MM.1S (cell line): ENCODE data around the gene EFHD2.

ENCODE experiments used
- DNase-seq: peaks from one replicate; pipeline ENCODE4 v3.0.0-alpha.2; 2015
- H2AFZ ChIP-seq: fragments of 300-600 bp; sonication (generic); 2 replicates; pipeline ENCODE4 v1.6.0; 2016; ENCODE audit warnings: antibody characterized with exemption, low read length
- H3F3A ChIP-seq: fragments of 300-600 bp; sonication (generic); 2 replicates; pipeline ENCODE4 v1.6.1; 2016; ENCODE audit warnings: mild to moderate bottlenecking, antibody characterized with exemption, low read length, moderate library complexity, mixed read lengths; ENCODE audit not compliant: insufficient read depth
- H3K27ac ChIP-seq: fragments of 300-600 bp; sonication (generic); 2 replicates; pipeline ENCODE4 v1.5.1; 2016; ENCODE audit warnings: mild to moderate bottlenecking, low read length
- H3K27me3 ChIP-seq: fragments of 300-600 bp; sonication (generic); replicated peaks from 2 replicates; pipeline ENCODE4 v1.6.0; 2016; ENCODE audit warnings: low read length; ENCODE audit not compliant: insufficient read depth
- H3K36me3 ChIP-seq: fragments of 300-600 bp; sonication (generic); replicated peaks from 2 replicates; pipeline ENCODE4 v1.6.1; 2016; ENCODE audit warnings: mild to moderate bottlenecking, low read length, mixed read lengths; ENCODE audit not compliant: insufficient read depth
- H3K4me1 ChIP-seq: fragments of 300-600 bp; sonication (generic); 2 replicates; pipeline ENCODE4 v1.6.1; 2016; ENCODE audit warnings: low read length, mixed read lengths
- H3K4me2 ChIP-seq: fragments of 300-600 bp; sonication (generic); 2 replicates; pipeline ENCODE4 v1.6.0; 2016; ENCODE audit warnings: low read depth, low read length
- H3K4me3 ChIP-seq: fragments of 300-600 bp; sonication (generic); 2 replicates; pipeline ENCODE4 v1.5.1; 2016; ENCODE audit warnings: low read length, mixed read lengths
- H3K79me2 ChIP-seq: fragments of 300-600 bp; sonication (generic); 2 replicates; pipeline ENCODE4 v1.6.1; 2016; ENCODE audit warnings: mixed run types, low read length, mixed read lengths
- H3K9ac ChIP-seq: fragments of 300-600 bp; sonication (generic); 2 replicates; pipeline ENCODE4 v1.6.1; 2016; ENCODE audit warnings: low read length, mixed read lengths
- H3K9me2 ChIP-seq: fragments of 300-600 bp; sonication (generic); replicated peaks from 2 replicates; pipeline ENCODE4 v1.6.1; 2016; ENCODE audit warnings: mild to moderate bottlenecking, low read length, mixed read lengths; ENCODE audit not compliant: insufficient read depth
- H3K9me3 ChIP-seq: fragments of 300-600 bp; sonication (generic); replicated peaks from 2 replicates; pipeline ENCODE4 v1.6.1; 2016; ENCODE audit warnings: mild to moderate bottlenecking, low read length, mixed read lengths; ENCODE audit not compliant: insufficient read depth
- H4K20me1 ChIP-seq: fragments of 300-600 bp; sonication (generic); 2 replicates; pipeline ENCODE4 v1.6.1; 2016; ENCODE audit warnings: mild to moderate bottlenecking, low read length, moderate library complexity, mixed read lengths; ENCODE audit not compliant: insufficient read depth
- EZH2 ChIP-seq: fragments of 300-600 bp; sonication (generic); optimal IDR thresholded peaks from 2 replicates; pipeline ENCODE3; 2017; ENCODE audit warnings: low read depth, mild to moderate bottlenecking, antibody characterized with exemption, low read length, mixed read lengths
- EZH2phosphoT487 ChIP-seq: fragments of 300-600 bp; sonication (generic); IDR thresholded peaks from 2 replicates; pipeline ENCODE4 v1.6.1; 2018; ENCODE audit warnings: antibody characterized with exemption, low read length
- TF ChIP-seq, protein P1 (sequence below): fragments of 300-600 bp; sonication (generic); IDR thresholded peaks from 2 replicates; pipeline ENCODE4 v1.5.1; 2016; ENCODE audit warnings: antibody characterized with exemption, low read length, mixed read lengths

The EFHD2 gene

DNA sequence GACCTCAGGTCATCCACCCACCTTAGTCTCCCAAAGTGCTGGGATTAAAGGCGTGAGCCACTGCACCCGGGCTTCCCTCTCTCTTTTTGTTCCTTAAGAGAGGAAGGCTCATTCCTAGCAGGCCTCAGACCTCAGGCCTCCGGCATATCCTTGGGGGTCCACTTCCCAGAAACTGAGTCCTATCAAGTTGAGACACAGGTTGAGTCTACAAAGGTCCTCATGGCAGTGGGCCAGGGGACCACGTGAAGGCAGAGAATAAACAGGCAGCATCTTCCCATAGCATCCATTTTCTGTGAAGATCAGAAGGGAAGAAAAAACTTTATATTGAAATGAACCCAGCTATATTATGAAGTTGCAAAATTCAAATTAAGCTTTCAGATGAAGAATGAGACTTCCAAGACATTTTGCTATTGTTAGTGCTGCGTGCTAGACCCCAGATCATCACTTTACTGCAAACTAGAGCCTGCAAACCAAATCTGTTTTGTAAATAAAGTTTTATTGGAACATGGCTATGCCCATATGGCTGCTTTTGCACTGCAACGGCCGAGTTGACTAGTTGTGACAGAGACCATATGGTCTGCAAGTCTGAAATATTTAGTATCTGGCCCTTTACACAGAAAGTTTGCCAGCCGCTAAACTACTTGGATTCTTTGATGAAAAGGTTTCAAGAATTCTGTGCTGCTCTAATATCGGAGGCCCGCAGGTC lies 43.3 kb downstream of the EFHD2 start:
- H3K4me1 ChIP-seq = peaks cover 6% of the 10 kb centered on the region; the same call in 1 of the 2 replicates
- H3K9ac ChIP-seq = no peak overlapping the region
- H3K9me2 ChIP-seq = no peaks in the 10 kb centered on the region
- H3K79me2 ChIP-seq = no peaks in the 10 kb centered on the region
- TF ChIP-seq, protein P1, sequence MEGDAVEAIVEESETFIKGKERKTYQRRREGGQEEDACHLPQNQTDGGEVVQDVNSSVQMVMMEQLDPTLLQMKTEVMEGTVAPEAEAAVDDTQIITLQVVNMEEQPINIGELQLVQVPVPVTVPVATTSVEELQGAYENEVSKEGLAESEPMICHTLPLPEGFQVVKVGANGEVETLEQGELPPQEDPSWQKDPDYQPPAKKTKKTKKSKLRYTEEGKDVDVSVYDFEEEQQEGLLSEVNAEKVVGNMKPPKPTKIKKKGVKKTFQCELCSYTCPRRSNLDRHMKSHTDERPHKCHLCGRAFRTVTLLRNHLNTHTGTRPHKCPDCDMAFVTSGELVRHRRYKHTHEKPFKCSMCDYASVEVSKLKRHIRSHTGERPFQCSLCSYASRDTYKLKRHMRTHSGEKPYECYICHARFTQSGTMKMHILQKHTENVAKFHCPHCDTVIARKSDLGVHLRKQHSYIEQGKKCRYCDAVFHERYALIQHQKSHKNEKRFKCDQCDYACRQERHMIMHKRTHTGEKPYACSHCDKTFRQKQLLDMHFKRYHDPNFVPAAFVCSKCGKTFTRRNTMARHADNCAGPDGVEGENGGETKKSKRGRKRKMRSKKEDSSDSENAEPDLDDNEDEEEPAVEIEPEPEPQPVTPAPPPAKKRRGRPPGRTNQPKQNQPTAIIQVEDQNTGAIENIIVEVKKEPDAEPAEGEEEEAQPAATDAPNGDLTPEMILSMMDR = no peak
- no peak for TF ChIP-seq EZH2phosphoT487
- TF ChIP-seq EZH2 = no peak
- H3K4me3 ChIP-seq = no peak overlapping the region
- peaks cover 5% of the 10 kb centered on the region; the same call in 1 of the 2 replicates for H3F3A ChIP-seq
- no peak overlapping the region for H3K4me2 ChIP-seq
- no peak overlapping the region for H2AFZ ChIP-seq
- H4K20me1 ChIP-seq = no peaks in the 10 kb centered on the region
- H3K27me3 ChIP-seq = no peaks in the 10 kb centered on the region; the same call in 1 of the 2 replicates
- no peaks in the 10 kb centered on the region for H3K36me3 ChIP-seq
- H3K9me3 ChIP-seq = no peaks in the 10 kb centered on the region
- DNase-seq = no peak
- H3K27ac ChIP-seq = no peak overlapping the region

DNA sequence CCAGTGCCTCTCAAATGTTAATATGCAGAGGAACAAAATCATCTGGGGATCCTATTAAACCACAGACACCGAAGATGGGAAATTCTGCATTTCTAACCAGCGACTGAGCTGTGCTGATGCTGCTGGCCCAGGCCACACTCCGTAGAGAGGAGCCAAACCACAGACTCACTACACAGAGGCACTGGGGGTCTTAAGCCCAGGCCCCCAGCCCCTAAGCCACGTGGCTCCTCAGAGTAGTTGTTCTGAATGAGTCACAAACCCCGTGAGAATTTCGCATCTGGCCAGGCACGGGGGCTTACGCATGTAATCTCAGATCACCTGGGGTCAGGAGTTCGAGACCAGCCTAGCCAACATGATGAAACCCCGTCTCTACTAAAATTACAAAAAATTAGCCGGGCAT lies 44.0 kb downstream of the EFHD2 start:
- H3K79me2 ChIP-seq = no peaks in the 10 kb centered on the region
- no peak overlapping the region for H3K27ac ChIP-seq
- no peak overlapping the region for H3K9ac ChIP-seq
- H3K4me3 ChIP-seq = no peak overlapping the region
- DNase-seq = no peak
- H3K9me3 ChIP-seq = no peaks in the 10 kb centered on the region
- no peak for TF ChIP-seq EZH2phosphoT487
- TF ChIP-seq, protein P1 = no peak
- no peak for TF ChIP-seq EZH2
- no peaks in the 10 kb centered on the region for H4K20me1 ChIP-seq
- H2AFZ ChIP-seq = no peak overlapping the region
- peaks cover 6% of the 10 kb centered on the region; the same call in 1 of the 2 replicates for H3K4me1 ChIP-seq
- H3K27me3 ChIP-seq = no peaks in the 10 kb centered on the region; the same call in 1 of the 2 replicates
- no peaks in the 10 kb centered on the region for H3K9me2 ChIP-seq
- H3F3A ChIP-seq = peaks cover 5% of the 10 kb centered on the region; the same call in 1 of the 2 replicates
- no peak overlapping the region for H3K4me2 ChIP-seq
- no peaks in the 10 kb centered on the region for H3K36me3 ChIP-seq

DNA sequence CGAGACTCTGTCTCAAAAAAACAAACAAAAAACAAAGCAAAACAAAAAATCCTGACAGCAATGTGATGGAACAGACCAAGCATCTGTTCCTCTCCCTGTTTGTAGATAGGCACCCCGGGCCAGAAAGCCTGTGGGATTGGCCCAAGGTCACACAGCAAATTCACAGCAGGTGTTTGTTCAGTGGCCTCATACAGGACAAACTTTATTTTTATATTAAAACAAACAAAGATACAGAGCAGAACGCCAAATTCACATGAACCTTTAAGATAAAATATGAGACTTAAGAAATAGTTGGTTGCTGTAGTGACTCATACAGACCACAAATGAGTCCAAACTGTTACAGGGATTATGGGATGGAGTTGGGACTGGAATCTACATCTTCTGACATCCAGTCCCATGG lies 44.6 kb downstream of the EFHD2 start:
- Histone ChIP-seq H3K4me2 (no peak overlapping the region), H3K27ac (no peak overlapping the region), H3K4me1 (peaks cover 6% of the 10 kb centered on the region; the same call in 1 of the 2 replicates), H4K20me1 (no peaks in the 10 kb centered on the region), H3K9me3 (no peaks in the 10 kb centered on the region), H3K9ac (no peak overlapping the region), H3K79me2 (no peaks in the 10 kb centered on the region), H3K36me3 (no peaks in the 10 kb centered on the region), H3K27me3 (no peaks in the 10 kb centered on the region; the same call in 1 of the 2 replicates), H3K4me3 (no peak overlapping the region), H3K9me2 (no peaks in the 10 kb centered on the region), H2AFZ (no peak overlapping the region), H3F3A (peaks cover 5% of the 10 kb centered on the region; the same call in 1 of the 2 replicates)
- no peak for DNase-seq
- no peak for TF ChIP-seq EZH2
- TF ChIP-seq, protein P1 = no peak
- TF ChIP-seq EZH2phosphoT487 = no peak
